Neural crest cell (in vitro differentiated cells): ENCODE results near the gene NT5C3A. TPM values are rescaled to one million over a fixed set of nuclear protein-coding genes. Genes with fewer than 3 reads are reported as not detected.

Source experiments
- DNase-seq: peaks from one replicate; pipeline ENCODE4 v3.0.0; 2021; ENCODE audit warnings: low read depth, mixed read lengths, low spot score
- H3K27ac Mint-ChIP-seq: one replicate; pipeline ENCODE4 v1.8.0; 2021; ENCODE audit warnings: mild to moderate bottlenecking, mixed read lengths; ENCODE audit not compliant: unreplicated experiment
- H3K27me3 Mint-ChIP-seq: 2 replicates; pipeline ENCODE4 v1.8.0; 2021; ENCODE audit warnings: low read depth, mild to moderate bottlenecking, mixed read lengths
- H3K36me3 Mint-ChIP-seq: 2 replicates; pipeline ENCODE4 v1.8.0; 2021; ENCODE audit warnings: low read depth, mild to moderate bottlenecking, mixed read lengths
- H3K4me1 Mint-ChIP-seq: 2 replicates; pipeline ENCODE4 v1.8.0; 2021; ENCODE audit warnings: mixed read lengths
- H3K4me3 Mint-ChIP-seq: one replicate; pipeline ENCODE4 v1.8.0; 2021; ENCODE audit warnings: mild to moderate bottlenecking, mixed read lengths
- H3K9me3 Mint-ChIP-seq: 2 replicates; pipeline ENCODE4 v1.8.0; 2021; ENCODE audit warnings: mixed read lengths
- total RNA-seq: library from RNA; stranded (reverse); gene quantifications from 2 replicates; pipeline ENCODE4 v1.2.1, GENCODE V29; 2021
- TF ChIP-seq, protein P1 (sequence below): fragments of 200-600 bp; sonication (generic); conservative IDR thresholded peaks from 2 replicates; pipeline ENCODE4 v1.5.0; 2021; ENCODE audit warnings: antibody characterized with exemption, mild to moderate bottlenecking

The NT5C3A gene
- total RNA-seq, 1 donor from 2014 or later, result 35.5 TPM

DNA sequence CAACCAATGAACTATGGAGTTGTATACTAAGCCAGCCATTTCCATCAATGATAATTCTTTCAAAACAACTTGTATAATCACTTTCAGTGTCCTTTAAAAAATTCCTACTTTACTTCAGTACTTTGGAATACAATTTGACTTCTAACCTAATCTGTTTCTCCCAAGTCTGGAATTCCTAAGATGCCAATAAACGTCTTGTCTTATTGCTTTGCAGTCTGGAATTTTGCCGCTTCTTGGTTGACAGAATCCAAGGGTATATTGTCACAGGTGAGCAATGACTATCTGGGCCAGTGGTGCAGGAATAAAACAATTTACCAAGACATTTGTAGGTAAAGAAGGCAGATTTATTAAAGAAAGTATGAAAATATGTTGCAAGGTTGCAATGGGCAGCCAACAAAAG is 24.8 kb upstream of the NT5C3A start:
- peaks cover 4% of the 10 kb centered on the region for H3K9me3 Mint-ChIP-seq

DNA sequence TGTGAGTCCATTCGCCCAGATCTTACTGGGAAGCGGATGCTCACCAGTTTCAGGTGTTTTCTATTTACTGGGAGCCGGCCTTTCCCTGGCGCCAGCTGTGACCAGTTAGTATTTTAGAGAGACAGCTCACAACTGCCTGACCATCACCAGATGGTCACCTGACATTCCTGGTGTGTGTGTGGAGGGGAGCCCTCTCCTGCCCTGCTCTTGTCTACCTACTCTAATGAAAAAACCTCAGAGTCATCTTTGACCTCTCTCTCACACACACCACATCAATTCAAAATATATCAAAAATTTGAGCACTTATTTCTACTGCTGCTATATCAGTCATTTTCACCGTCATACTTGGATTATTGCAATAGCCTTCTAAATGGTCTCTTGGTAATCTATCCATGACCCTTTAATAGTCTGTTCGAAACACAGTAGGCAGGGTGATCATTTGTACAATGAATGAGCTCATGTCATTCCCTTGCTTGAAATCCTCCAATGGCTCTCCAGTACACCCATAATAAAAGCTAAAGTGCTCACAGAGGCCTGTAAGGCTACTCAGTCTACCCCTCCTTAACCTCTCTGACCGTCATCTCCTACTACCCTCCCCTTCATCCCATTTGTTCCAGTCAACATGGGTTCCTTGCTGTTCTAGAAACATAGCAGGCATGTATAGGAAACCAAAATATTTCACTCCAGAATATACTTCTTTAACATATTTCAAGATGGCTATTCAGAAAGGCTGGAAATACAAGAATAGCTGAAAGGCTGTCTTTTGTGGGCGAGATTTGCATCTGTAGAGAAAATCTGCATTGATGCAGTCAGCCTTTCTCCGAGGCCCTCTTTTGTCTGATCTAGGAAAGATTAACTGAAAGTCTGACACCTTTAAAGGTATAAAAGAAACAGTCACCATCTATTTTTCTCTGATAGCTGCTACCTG is 17.5 kb upstream of the NT5C3A start:
- H3K36me3 Mint-ChIP-seq, result no peaks in the 10 kb centered on the region
- DNase-seq, result no peak
- no peak overlapping the region for H3K27ac Mint-ChIP-seq
- no peaks in the 10 kb centered on the region for H3K4me1 Mint-ChIP-seq
- H3K27me3 Mint-ChIP-seq, result peaks cover 35% of the 10 kb centered on the region
- TF ChIP-seq, protein P1, sequence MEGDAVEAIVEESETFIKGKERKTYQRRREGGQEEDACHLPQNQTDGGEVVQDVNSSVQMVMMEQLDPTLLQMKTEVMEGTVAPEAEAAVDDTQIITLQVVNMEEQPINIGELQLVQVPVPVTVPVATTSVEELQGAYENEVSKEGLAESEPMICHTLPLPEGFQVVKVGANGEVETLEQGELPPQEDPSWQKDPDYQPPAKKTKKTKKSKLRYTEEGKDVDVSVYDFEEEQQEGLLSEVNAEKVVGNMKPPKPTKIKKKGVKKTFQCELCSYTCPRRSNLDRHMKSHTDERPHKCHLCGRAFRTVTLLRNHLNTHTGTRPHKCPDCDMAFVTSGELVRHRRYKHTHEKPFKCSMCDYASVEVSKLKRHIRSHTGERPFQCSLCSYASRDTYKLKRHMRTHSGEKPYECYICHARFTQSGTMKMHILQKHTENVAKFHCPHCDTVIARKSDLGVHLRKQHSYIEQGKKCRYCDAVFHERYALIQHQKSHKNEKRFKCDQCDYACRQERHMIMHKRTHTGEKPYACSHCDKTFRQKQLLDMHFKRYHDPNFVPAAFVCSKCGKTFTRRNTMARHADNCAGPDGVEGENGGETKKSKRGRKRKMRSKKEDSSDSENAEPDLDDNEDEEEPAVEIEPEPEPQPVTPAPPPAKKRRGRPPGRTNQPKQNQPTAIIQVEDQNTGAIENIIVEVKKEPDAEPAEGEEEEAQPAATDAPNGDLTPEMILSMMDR, result no peak
- H3K9me3 Mint-ChIP-seq, result no peaks in the 10 kb centered on the region
- H3K4me3 Mint-ChIP-seq, result no peak overlapping the region

More for the DNA sequence above, 24.8 kb upstream of the NT5C3A start:
- H3K4me1 Mint-ChIP-seq, result no peaks in the 10 kb centered on the region
- no peak for DNase-seq
- no peak overlapping the region for H3K27ac Mint-ChIP-seq
- TF ChIP-seq, protein P1, result no peak
- H3K36me3 Mint-ChIP-seq, result peaks cover 4% of the 10 kb centered on the region
- no peak overlapping the region for H3K4me3 Mint-ChIP-seq
- H3K27me3 Mint-ChIP-seq, result no peaks in the 10 kb centered on the region

DNA sequence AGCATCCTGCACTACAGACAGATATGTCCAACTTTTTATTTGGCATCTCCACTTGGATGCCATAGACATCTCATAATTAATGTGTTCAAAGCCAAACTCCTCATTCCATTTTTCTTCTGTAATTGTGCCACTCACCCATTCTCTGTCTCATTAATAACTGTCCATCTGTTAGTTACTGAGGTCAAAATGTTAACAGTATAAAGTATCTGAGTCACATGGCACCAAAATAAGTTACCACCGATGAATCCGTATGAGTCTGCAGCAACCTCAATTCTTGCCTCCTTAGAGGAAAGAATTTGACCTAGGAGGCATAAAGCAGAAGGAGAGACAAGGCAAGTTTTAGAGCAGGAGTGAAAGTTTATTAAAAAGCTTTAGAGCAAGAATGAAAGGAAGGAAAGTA is 16.5 kb upstream of the NT5C3A start:
- Mint-ChIP-seq H3K4me3 (no peak overlapping the region), H3K4me1 (no peaks in the 10 kb centered on the region), H3K36me3 (no peaks in the 10 kb centered on the region), H3K9me3 (no peaks in the 10 kb centered on the region), H3K27me3 (peaks cover 38% of the 10 kb centered on the region), H3K27ac (no peak overlapping the region)
- DNase-seq, result no peak
- TF ChIP-seq, protein P1, result no peak

DNA sequence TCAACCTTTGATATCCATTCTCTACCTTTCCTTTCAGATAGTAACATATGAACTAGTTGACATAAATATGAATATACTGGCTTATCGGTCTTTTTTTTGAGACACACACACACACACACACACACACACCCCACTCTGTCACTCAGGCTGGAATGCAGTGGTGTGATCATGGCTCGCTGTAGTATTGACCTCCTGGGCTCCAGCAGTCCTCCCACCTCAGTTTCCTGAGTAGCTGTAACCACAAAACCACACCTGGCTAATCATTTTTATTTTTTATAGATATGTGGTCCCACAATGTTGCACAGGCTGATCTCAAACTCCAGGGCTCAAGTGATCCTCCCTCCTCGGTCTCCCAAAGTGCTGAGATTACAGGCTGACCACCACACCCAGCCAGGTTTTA is 14.2 kb upstream of the NT5C3A start:
- no peak for DNase-seq
- peaks cover 38% of the 10 kb centered on the region for H3K27me3 Mint-ChIP-seq
- H3K9me3 Mint-ChIP-seq, result peaks cover 2% of the 10 kb centered on the region
- H3K4me1 Mint-ChIP-seq, result no peaks in the 10 kb centered on the region
- no peak overlapping the region for H3K27ac Mint-ChIP-seq
- TF ChIP-seq, protein P1, result no peak
- no peaks in the 10 kb centered on the region for H3K36me3 Mint-ChIP-seq
- H3K4me3 Mint-ChIP-seq, result no peak overlapping the region

DNA sequence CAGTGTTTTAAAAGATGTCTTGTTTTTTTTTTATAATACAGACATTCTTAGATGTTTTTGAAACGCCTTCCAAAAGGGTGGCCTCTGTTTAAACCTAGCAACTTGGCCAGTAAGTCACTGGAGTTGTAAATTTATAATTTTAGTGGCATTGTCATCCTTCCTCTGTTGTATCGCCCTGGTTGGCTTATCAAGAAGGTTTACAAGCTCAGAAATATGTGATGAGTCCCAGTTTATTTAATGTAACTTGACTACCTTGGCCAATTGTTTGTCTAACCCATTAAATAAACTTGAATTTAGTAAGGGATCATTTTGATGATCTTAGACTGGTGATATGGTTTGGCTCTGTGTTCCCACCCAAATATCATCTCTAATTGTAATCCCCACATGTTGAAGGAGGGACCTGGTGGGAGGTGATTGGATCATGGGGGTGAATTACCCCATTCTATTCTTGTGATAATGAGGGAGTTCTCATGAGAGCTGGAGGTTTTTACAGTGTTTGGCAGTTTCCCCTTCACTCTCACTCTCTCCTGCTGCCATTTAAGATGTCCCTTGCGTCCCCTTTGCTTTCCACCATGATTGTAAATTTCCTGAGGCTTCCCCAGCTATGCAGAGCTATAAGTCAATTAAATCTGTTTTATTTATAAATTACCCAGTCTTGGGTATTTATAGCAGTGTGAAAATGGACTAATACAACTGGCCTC is 13.4 kb upstream of the NT5C3A start:
- Mint-ChIP-seq H3K4me3 (no peak overlapping the region), H3K9me3 (peaks cover 3% of the 10 kb centered on the region), H3K27ac (no peak overlapping the region), H3K36me3 (no peaks in the 10 kb centered on the region), H3K27me3 (peaks cover 38% of the 10 kb centered on the region), H3K4me1 (no peaks in the 10 kb centered on the region)
- DNase-seq, result no peak
- TF ChIP-seq, protein P1, result no peak
